Stimulated activated naive B cell treated with anti-CD40 and anti-IgM and Interleukin-4, amounts not matched to agents 10 μg/mL and 1 μg/mL and 100 μg/mL, for 72 hours (primary cell): ENCODE measurements around the gene RALGPS1.

Source experiments
- ATAC-seq, 2 donors: fragments of 150-1000 bp; cut with Tn5 transposase; replicated peaks; 2 replicates each; pipeline ENCODE4 v1.10.0; 2021; ENCODE audit warnings: moderate library complexity in 1 of 2
- DNase-seq: peaks from one replicate; pipeline ENCODE4 v3.0.0; 2021
- H3K27ac Mint-ChIP-seq: one replicate; pipeline ENCODE4 v1.8.0; 2022; ENCODE audit warnings: mild to moderate bottlenecking, mixed read lengths
- H3K27me3 Mint-ChIP-seq, 2 donors: one replicate each; pipeline ENCODE4 v1.8.0; 2022; ENCODE audit warnings: mixed read lengths in 2 of 2
- H3K36me3 Mint-ChIP-seq, 2 donors: one replicate each; pipeline ENCODE4 v1.8.0; 2022; ENCODE audit warnings: mixed read lengths in 2 of 2, mild to moderate bottlenecking in 1 of 2
- H3K4me1 Mint-ChIP-seq, 2 donors: one replicate each; pipeline ENCODE4 v1.8.0; 2022; ENCODE audit warnings: mixed read lengths in 2 of 2, mild to moderate bottlenecking in 1 of 2
- H3K4me3 Mint-ChIP-seq, 2 donors: one replicate each; pipeline ENCODE4 v1.8.0; 2022; ENCODE audit warnings: mild to moderate bottlenecking in 2 of 2, mixed read lengths in 2 of 2, moderate library complexity in 1 of 2
- H3K9me3 Mint-ChIP-seq, 2 donors: one replicate each; pipeline ENCODE4 v1.8.0; 2022; ENCODE audit warnings: mixed read lengths in 2 of 2, mild to moderate bottlenecking in 1 of 2

RALGPS1 gene

GRCh38 chr9:127107171-127107928 is 192.8 kb downstream of the RALGPS1 start:
- peaks cover 3 to 10% of the 10 kb centered on the region in 2 donors for H3K36me3 Mint-ChIP-seq
- H3K4me1 Mint-ChIP-seq = peaks cover 2 to 12% of the 10 kb centered on the region in 2 donors
- no peak overlapping the region for H3K4me3 Mint-ChIP-seq
- no peaks in the 10 kb centered on the region for H3K27me3 Mint-ChIP-seq
- H3K27ac Mint-ChIP-seq = no peak overlapping the region
- H3K9me3 Mint-ChIP-seq = no peaks in the 10 kb centered on the region
- ATAC-seq = no peak
- DNase-seq = no peak

DNA sequence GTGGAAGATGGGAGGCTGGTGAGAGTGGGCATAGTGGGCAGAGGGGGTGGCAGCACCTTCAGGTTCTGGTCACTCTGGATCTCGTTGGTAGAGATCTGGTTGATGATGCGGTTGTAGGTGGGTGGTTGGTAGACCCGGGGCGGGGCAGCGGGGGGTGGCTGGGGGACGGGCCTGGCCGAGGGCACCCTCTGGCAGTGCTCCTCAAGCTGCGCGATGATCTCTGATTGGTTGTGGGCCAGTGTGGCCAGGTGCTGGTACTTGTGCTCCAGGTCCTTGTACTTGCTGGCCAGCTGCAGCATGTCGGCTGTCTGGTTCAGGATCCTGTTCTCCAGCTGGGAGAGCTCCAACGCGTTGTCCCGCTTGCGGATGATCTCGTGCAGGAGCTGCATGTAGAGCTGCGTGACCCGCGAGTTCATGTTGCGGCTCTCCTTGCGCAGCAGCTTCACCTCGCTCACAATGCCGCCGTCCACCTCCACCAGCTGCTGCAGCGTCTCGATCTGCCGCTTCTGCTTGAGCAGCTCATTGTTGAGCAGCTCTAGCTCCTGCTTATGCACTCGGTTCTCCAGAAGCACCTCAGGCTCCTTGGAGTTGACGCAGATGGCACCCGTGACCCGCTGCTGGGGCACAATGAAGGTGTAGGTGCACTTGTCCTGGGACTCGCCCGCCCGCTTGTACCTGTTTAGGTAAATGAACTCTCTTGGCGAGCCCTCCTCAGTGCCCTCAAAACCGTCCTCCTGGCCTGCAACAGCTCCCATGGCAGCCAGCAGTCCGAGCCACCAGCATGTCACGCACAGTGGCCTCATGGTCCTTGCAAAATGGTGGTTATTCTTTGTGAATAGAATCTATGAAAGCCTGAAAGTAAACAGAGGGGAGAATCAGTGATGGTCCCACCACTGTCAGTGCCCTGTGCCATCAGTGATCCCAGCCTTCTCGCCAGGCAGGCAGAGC is 193.6 kb downstream of the RALGPS1 start:
- H3K27me3 Mint-ChIP-seq = no peaks in the 10 kb centered on the region
- H3K27ac Mint-ChIP-seq = no peak overlapping the region
- H3K4me1 Mint-ChIP-seq = peaks cover 2 to 6% of the 10 kb centered on the region in 2 donors
- no peak overlapping the region for H3K4me3 Mint-ChIP-seq
- H3K36me3 Mint-ChIP-seq = peaks cover 3 to 10% of the 10 kb centered on the region in 2 donors
- no peaks in the 10 kb centered on the region for H3K9me3 Mint-ChIP-seq
- DNase-seq (no peak), ATAC-seq (no peak)

GRCh38 chr9:127109212-127109711 is 194.7 kb downstream of the RALGPS1 start:
- Mint-ChIP-seq H3K4me3 (no peak overlapping the region), H3K36me3 (peaks cover 3 to 10% of the 10 kb centered on the region in 2 donors), H3K9me3 (no peaks in the 10 kb centered on the region), H3K4me1 (peaks cover 0 to 2% of the 10 kb centered on the region in 2 donors), H3K27ac (no peak overlapping the region), H3K27me3 (no peaks in the 10 kb centered on the region)
- DNase-seq (no peak), ATAC-seq (no peak)

- H3K27me3 Mint-ChIP-seq = no peaks in the 10 kb centered on the region
- H3K36me3 Mint-ChIP-seq = peaks cover 3 to 10% of the 10 kb centered on the region in 2 donors
- peaks cover 9 to 11% of the 10 kb centered on the region in 2 donors for H3K4me1 Mint-ChIP-seq
- ATAC-seq = no peak
- H3K9me3 Mint-ChIP-seq = no peaks in the 10 kb centered on the region
- no peak overlapping the region for H3K27ac Mint-ChIP-seq
- DNase-seq = no peak
- H3K4me3 Mint-ChIP-seq = no peak overlapping the region
These were observed 197.5 kb downstream of the RALGPS1 start for GRCh38 chr9:127112056-127112455.

GRCh38 chr9:127112735-127113161 is 198.2 kb downstream of the RALGPS1 start:
- Mint-ChIP-seq H3K27ac (no peak overlapping the region), H3K9me3 (no peaks in the 10 kb centered on the region), H3K36me3 (peaks cover 3 to 10% of the 10 kb centered on the region in 2 donors), H3K27me3 (no peaks in the 10 kb centered on the region), H3K4me3 (no peak overlapping the region), H3K4me1 (peaks cover 10 to 13% of the 10 kb centered on the region in 2 donors)
- DNase-seq (no peak), ATAC-seq (no peak)

- Mint-ChIP-seq H3K27ac (no peak overlapping the region), H3K9me3 (no peaks in the 10 kb centered on the region), H3K4me1 (peaks cover 8 to 13% of the 10 kb centered on the region in 2 donors), H3K4me3 (no peak overlapping the region), H3K36me3 (peaks cover 0 to 5% of the 10 kb centered on the region in 2 donors), H3K27me3 (no peaks in the 10 kb centered on the region)
- ATAC-seq = no peak
- no peak for DNase-seq
These were observed 198.8 kb downstream of the RALGPS1 start for GRCh38 chr9:127113191-127113972.

DNA sequence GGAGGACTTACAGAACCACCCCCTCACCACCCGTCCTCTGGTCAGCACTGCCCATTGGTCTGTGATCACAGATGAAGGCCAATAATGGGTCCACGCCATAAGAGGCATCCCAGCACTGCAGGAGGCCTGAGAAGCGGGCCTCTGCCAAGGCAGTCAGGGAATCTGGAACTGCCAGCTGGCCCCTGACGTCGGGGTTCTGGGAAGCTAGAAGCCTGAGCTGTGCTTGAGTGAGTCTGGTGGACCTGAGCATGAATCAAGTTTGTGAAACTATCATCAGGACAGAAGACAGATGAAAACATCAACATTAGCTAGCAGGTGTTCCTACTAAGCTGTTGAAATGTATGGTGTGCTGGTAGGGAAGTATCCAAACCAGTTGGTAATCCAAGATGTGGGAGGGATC is 200.0 kb downstream of the RALGPS1 start:
- ATAC-seq = no peak
- Mint-ChIP-seq H3K27me3 (peaks cover under 1 to 6% of the 10 kb centered on the region in 2 donors), H3K4me1 (peaks cover 15 to 23% of the 10 kb centered on the region in 2 donors), H3K27ac (no peak overlapping the region), H3K4me3 (no peak overlapping the region), H3K36me3 (peaks cover 0 to 4% of the 10 kb centered on the region in 2 donors), H3K9me3 (peaks cover 0 to 1% of the 10 kb centered on the region in 2 donors)
- DNase-seq = no peak

DNA sequence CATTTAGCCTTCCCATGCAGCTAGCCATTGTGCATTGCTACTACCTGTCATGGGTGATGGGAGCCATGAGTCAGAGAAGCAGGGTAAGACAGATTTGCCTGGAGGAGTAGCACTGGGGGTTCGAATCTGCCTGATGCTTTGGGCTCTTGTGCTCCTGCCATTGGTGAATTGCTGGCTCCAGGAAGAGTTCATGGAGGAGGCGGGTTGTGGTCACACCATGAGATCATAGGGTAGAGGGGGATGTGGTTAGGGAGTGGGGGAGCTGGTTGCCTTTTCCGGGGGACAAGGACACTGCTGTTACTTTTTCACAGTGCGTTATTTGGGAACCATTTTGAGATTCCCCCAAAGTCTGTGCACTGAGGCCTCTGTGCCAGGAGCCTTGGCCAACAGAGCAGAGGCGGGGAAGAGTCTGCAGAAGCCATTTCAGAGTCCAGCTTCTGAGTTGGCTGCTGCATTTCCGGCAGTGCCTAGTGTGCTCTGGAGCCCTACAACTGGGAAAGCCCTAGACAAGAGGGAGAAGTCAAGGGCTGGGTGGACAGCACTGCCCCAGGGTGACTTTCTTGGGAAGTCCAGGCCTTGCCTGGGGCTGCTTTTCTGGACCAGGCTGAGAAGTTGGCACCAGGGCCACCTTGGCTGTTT is 201.6 kb downstream of the RALGPS1 start:
- Mint-ChIP-seq H3K27ac (no peak overlapping the region), H3K4me1 (peaks cover 21 to 23% of the 10 kb centered on the region in 2 donors), H3K9me3 (peaks cover 0 to 1% of the 10 kb centered on the region in 2 donors), H3K27me3 (peaks cover 8% of the 10 kb centered on the region in 2 donors), H3K4me3 (no peak overlapping the region), H3K36me3 (peaks cover 0 to 5% of the 10 kb centered on the region in 2 donors)
- ATAC-seq (no peak), DNase-seq (no peak)

DNA sequence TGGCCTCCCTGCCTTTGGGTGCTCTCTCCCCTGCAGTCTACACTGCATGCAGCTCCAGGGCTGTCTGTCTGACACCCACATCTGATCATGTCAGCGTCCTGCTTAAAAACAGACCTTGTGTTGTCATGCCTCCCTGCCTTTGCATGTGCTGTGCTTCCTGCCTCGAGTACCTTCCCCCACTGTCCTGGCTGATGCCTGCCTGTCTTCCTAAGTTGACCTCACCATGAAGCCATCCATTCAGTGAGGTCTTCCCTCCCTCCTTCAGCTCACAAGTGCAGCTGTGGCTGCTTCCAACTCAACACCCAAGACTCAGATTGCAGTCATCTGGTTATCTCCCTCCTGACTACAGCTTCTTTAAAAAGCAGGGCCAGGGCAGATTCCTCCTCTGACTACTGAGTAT is 202.4 kb downstream of the RALGPS1 start:
- Mint-ChIP-seq H3K4me3 (no peak overlapping the region), H3K27ac (peak overlapping the region; percentile 6), H3K4me1 (peaks cover 26 to 27% of the 10 kb centered on the region in 2 donors), H3K27me3 (peaks cover 15% of the 10 kb centered on the region in 2 donors), H3K36me3 (peaks cover 0 to 5% of the 10 kb centered on the region in 2 donors), H3K9me3 (peaks cover 0 to 1% of the 10 kb centered on the region in 2 donors)
- no peak for DNase-seq
- peak; percentile 28 to 43 for ATAC-seq

DNA sequence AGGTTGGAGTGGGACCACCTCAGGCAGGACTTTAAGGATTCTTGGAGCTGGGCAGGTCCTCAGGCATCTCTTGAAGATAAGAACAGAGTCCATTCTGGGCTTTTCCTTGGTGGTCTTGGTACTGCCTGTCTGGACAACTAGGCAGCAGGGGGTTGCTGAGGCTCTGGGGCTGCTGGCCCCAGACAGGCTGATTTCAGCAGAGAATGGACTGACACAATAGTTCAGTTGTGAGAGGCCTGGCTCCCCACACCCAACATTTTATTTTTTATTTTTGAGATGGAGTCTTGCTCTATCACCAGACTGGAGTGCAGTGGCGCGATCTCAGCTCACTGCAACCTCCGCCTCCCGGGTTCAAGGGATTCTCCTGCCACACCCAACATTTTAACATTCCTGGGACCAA is 203.2 kb downstream of the RALGPS1 start:
- ATAC-seq (no peak), DNase-seq (no peak)
- H3K4me3 Mint-ChIP-seq = no peak overlapping the region
- no peak overlapping the region for H3K27ac Mint-ChIP-seq
- H3K4me1 Mint-ChIP-seq = peaks cover 33 to 36% of the 10 kb centered on the region in 2 donors
- H3K36me3 Mint-ChIP-seq = peaks cover 0 to 5% of the 10 kb centered on the region in 2 donors
- H3K9me3 Mint-ChIP-seq = peaks cover 0 to 1% of the 10 kb centered on the region in 2 donors
- peaks cover 22 to 24% of the 10 kb centered on the region in 2 donors for H3K27me3 Mint-ChIP-seq

GRCh38 chr9:127118597-127119319 is 204.2 kb downstream of the RALGPS1 start:
- DNase-seq (no peak), ATAC-seq (peak; percentile 58 to 59)
- Mint-ChIP-seq H3K4me1 (peaks cover 41 to 42% of the 10 kb centered on the region in 2 donors), H3K27me3 (peaks cover 31 to 32% of the 10 kb centered on the region in 2 donors), H3K36me3 (peaks cover 0 to 5% of the 10 kb centered on the region in 2 donors), H3K9me3 (peaks cover 0 to 1% of the 10 kb centered on the region in 2 donors), H3K4me3 (no peak overlapping the region), H3K27ac (no peak overlapping the region)

- no peak for ATAC-seq
- no peak for DNase-seq
- H3K27ac Mint-ChIP-seq = no peak overlapping the region
- H3K4me3 Mint-ChIP-seq = no peak overlapping the region
- peaks cover 41 to 42% of the 10 kb centered on the region in 2 donors for H3K4me1 Mint-ChIP-seq
- H3K36me3 Mint-ChIP-seq = peaks cover 0 to 5% of the 10 kb centered on the region in 2 donors
- H3K27me3 Mint-ChIP-seq = peaks cover 32% of the 10 kb centered on the region in 2 donors
- H3K9me3 Mint-ChIP-seq = peaks cover 0 to 1% of the 10 kb centered on the region in 2 donors
These were observed 204.7 kb downstream of the RALGPS1 start for GRCh38 chr9:127119320-127119709.
